HepG2 (cell line): ENCODE results near the gene MAP3K3. TPM values are rescaled to one million over a fixed set of nuclear protein-coding genes. Genes with fewer than 3 reads are reported as not detected.
A peak's percentile ranks its signal among the peaks of the same experiment; 100 is the strongest.

ENCODE experiments used
- CAMTA2 ChIP-seq: sonication (generic); formaldehyde crosslinking; IDR thresholded peaks from 2 replicates; pipeline ENCODE4 v1.4.0; 2020; ENCODE audit warnings: mild to moderate bottlenecking, missing genetic modification reagents, borderline replicate concordance
- DPF2 ChIP-seq: sonication (generic); formaldehyde crosslinking; IDR thresholded peaks from 2 replicates; pipeline ENCODE4 v1.4.0; 2020; ENCODE audit warnings: mild to moderate bottlenecking, low read depth, missing genetic modification reagents, borderline replicate concordance
- FOXK1 ChIP-seq: sonication (generic); formaldehyde crosslinking; IDR thresholded peaks from 2 replicates; pipeline ENCODE4 v1.4.0; 2020; ENCODE audit warnings: low read depth, missing genetic modification reagents, borderline replicate concordance
- GABPA ChIP-seq, 2 experiments: IDR thresholded peaks; 2 replicates each; pipeline ENCODE4 v1.6.1; 2011 to 2016; ENCODE audit warnings: low read depth in 2 of 2, low read length in 1 of 2, missing biosample characterization in 1 of 2, missing genetic modification characterization in 1 of 2
- HNRNPH1 ChIP-seq: fragments of 200-400 bp; formaldehyde crosslinking; optimal IDR thresholded peaks from 2 replicates; pipeline ENCODE3; 2017; ENCODE audit warnings: mild to moderate bottlenecking, low read depth, low read length
- JUN ChIP-seq: sonication (generic); formaldehyde crosslinking; IDR thresholded peaks from 2 replicates; pipeline ENCODE4 v1.4.0; 2020; ENCODE audit warnings: mild to moderate bottlenecking, missing genetic modification reagents
- NFKB2 ChIP-seq: sonication (generic); formaldehyde crosslinking; IDR thresholded peaks from 2 replicates; pipeline ENCODE4 v1.4.0; 2020; ENCODE audit warnings: missing genetic modification reagents, borderline replicate concordance
- NR2F1 ChIP-seq, 2 experiments: fragments of 450-650 bp in 1 of 2; formaldehyde crosslinking in 1 of 2; IDR thresholded peaks; 2 replicates each; pipeline versions ENCODE4 v1.5.0 to v1.6.1; 2016 to 2020; ENCODE audit warnings: mild to moderate bottlenecking in 1 of 2, missing compliant biosample characterization in 1 of 2, missing genetic modification reagents in 1 of 2, moderate library complexity in 1 of 2
- RFXAP ChIP-seq: sonication (generic); formaldehyde crosslinking; IDR thresholded peaks from 2 replicates; pipeline ENCODE4 v1.4.0; 2020; ENCODE audit warnings: missing genetic modification reagents, borderline replicate concordance
- SMARCE1 ChIP-seq: fragments of 450-650 bp; IDR thresholded peaks from 2 replicates; pipeline ENCODE4 v1.6.1; 2017; ENCODE audit warnings: borderline replicate concordance
- ZMYM4 ChIP-seq: sonication (generic); formaldehyde crosslinking; IDR thresholded peaks from 2 replicates; pipeline ENCODE4 v1.8.1; 2023; ENCODE audit warnings: mild to moderate bottlenecking, missing genetic modification reagents
- ZNF274 ChIP-seq: sonication (generic); formaldehyde crosslinking; IDR thresholded peaks from 2 replicates; pipeline ENCODE4 v1.5.1; 2020; ENCODE audit warnings: mild to moderate bottlenecking, missing genetic modification reagents
- ZNF33B ChIP-seq: sonication (generic); formaldehyde crosslinking; IDR thresholded peaks from 2 replicates; pipeline ENCODE4 v1.5.1; 2020; ENCODE audit warnings: mild to moderate bottlenecking, missing genetic modification reagents
- ZSCAN29 ChIP-seq: sonication (generic); formaldehyde crosslinking; conservative IDR thresholded peaks from 2 replicates; pipeline ENCODE4 v1.4.0; 2020; ENCODE audit warnings: mild to moderate bottlenecking, missing genetic modification reagents
- polyA plus RNA-seq, 8 experiments: library from polyadenylated mRNA; depleted of rRNA in 3 of 8; stranded (reverse) in 7 of 8; unstranded in 1 of 8; fragments of >200 nt; fragmentation: Illumina TruSeq in 4 of 8; extraction: Trizol in 4 of 8; gene quantifications; 2 replicates each; pipeline versions ENCODE4 v1.2.1 to v1.2.3, GENCODE V29; 2011 to 2016; ENCODE audit warnings: low read depth in 4 of 8, missing spikeins in 1 of 8, mixed read lengths in 1 of 8; ENCODE audit not compliant: insufficient read depth in 1 of 8
- total RNA-seq, 5 experiments: library from RNA; depleted of rRNA; stranded (reverse); fragments of >200 nt; fragmentation: Illumina TruSeq; extraction: Trizol; gene quantifications; 2 replicates each; pipeline ENCODE4 v1.2.3, GENCODE V29; 2016; ENCODE audit warnings: low read depth in 1 of 5
- TF ChIP-seq, protein P1 (sequence below): sonication (generic); formaldehyde crosslinking; IDR thresholded peaks from 2 replicates; pipeline ENCODE4 v1.5.0; 2020; ENCODE audit warnings: mild to moderate bottlenecking, missing genetic modification reagents, borderline replicate concordance
- TF ChIP-seq, protein P2 (sequence below): sonication (generic); formaldehyde crosslinking; IDR thresholded peaks from 2 replicates; pipeline ENCODE4 v1.5.0; 2020; ENCODE audit warnings: missing genetic modification reagents, mild to moderate bottlenecking, borderline replicate concordance
- TF ChIP-seq, protein P3 (sequence below): IDR thresholded peaks from 2 replicates; pipeline ENCODE4 v1.6.1; 2016; ENCODE audit warnings: low read depth

Gene MAP3K3
- total and polyA plus RNA-seq, 2 of the 13 experiments (the other 11 are each of a cell fraction or from before 2014, with no cell fraction given) = 17.7 to 21.8 TPM

DNA sequence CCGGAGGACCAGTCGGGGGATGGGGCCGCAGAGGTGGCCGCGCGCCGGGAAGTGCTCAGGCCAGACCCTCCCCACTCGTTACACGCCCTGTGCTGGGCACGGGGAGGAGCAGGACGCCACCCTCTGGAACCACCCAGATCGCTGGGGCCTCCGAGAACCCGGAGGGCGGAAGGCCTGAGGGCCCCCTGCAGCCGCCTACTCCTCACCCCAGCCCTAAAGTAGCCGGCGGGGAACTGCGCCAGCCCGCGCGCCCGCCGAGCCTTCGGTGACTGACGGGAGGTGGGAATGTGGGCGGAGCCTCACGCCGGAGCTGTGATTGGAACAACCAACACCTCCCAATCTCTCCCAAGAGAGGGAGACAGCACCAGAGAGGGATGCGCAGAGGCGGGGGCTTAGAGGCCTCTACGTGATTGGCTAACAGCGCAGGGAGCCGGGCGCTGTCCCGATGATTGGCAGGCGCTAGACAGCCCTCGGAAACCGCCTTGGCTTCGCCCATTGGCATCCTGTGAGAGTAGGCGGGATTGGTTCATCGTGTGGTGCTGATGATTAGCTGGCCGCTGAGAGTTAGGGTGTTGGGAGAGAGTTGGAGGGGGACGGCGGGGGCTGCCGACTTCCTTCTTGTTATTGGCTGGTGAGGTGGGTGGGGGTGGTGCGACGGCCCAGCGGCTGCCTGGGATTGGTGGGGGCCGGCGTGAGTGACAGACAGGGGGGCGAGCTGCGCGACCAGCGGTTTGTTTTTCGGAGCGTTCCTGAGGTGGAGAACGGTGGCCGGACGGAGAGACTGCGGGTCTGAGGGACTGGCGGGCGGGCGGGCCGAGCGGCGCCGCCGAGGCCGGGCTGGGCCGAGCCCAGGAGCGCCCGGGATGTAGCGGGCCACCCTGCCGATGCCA lies at the start of gene MAP3K3 (continued):
- TF ChIP-seq, protein P1, sequence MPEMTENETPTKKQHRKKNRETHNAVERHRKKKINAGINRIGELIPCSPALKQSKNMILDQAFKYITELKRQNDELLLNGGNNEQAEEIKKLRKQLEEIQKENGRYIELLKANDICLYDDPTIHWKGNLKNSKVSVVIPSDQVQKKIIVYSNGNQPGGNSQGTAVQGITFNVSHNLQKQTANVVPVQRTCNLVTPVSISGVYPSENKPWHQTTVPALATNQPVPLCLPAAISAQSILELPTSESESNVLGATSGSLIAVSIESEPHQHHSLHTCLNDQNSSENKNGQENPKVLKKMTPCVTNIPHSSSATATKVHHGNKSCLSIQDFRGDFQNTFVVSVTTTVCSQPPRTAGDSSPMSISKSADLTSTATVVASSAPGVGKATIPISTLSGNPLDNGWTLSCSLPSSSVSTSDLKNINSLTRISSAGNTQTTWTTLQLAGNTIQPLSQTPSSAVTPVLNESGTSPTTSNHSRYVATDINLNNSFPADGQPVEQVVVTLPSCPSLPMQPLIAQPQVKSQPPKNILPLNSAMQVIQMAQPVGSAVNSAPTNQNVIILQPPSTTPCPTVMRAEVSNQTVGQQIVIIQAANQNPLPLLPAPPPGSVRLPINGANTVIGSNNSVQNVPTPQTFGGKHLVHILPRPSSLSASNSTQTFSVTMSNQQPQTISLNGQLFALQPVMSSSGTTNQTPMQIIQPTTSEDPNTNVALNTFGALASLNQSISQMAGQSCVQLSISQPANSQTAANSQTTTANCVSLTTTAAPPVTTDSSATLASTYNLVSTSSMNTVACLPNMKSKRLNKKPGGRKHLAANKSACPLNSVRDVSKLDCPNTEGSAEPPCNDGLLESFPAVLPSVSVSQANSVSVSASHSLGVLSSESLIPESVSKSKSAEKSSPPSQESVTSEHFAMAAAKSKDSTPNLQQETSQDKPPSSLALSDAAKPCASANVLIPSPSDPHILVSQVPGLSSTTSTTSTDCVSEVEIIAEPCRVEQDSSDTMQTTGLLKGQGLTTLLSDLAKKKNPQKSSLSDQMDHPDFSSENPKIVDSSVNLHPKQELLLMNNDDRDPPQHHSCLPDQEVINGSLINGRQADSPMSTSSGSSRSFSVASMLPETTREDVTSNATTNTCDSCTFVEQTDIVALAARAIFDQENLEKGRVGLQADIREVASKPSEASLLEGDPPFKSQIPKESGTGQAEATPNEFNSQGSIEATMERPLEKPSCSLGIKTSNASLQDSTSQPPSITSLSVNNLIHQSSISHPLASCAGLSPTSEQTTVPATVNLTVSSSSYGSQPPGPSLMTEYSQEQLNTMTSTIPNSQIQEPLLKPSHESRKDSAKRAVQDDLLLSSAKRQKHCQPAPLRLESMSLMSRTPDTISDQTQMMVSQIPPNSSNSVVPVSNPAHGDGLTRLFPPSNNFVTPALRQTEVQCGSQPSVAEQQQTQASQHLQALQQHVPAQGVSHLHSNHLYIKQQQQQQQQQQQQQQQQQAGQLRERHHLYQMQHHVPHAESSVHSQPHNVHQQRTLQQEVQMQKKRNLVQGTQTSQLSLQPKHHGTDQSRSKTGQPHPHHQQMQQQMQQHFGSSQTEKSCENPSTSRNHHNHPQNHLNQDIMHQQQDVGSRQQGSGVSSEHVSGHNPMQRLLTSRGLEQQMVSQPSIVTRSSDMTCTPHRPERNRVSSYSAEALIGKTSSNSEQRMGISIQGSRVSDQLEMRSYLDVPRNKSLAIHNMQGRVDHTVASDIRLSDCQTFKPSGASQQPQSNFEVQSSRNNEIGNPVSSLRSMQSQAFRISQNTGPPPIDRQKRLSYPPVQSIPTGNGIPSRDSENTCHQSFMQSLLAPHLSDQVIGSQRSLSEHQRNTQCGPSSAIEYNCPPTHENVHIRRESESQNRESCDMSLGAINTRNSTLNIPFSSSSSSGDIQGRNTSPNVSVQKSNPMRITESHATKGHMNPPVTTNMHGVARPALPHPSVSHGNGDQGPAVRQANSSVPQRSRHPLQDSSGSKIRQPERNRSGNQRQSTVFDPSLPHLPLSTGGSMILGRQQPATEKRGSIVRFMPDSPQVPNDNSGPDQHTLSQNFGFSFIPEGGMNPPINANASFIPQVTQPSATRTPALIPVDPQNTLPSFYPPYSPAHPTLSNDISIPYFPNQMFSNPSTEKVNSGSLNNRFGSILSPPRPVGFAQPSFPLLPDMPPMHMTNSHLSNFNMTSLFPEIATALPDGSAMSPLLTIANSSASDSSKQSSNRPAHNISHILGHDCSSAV (CRISPR knock-in tag) = no peak
- TF ChIP-seq GABPA (IDR thresholded peaks at IDR 0.05; ENCODE audit: low read depth, low read length) (peak; percentile 20; the same call in 1 of the 2 replicates), GABPA (CRISPR knock-in tag; IDR thresholded peaks at IDR 0.05; ENCODE audit: low read depth) (peak; percentile 60), ZNF274 (CRISPR knock-in tag) (peak; percentile 94), ZNF33B (CRISPR knock-in tag) (peak; percentile 88), DPF2 (CRISPR knock-in tag) (0 out of 2 replicates have a peak, but pooled peaks have one; percentile 41), JUN (CRISPR knock-in tag) (no peak; the same call in 1 of the 2 replicates), ZSCAN29 (CRISPR knock-in tag) (peak; percentile 87), HNRNPH1 (no peak), RFXAP (CRISPR knock-in tag) (peak; percentile 25; the same call in 1 of the 2 replicates), SMARCE1 (no peak), CAMTA2 (CRISPR knock-in tag) (peak; percentile 77; the same call in 1 of the 2 replicates), ZMYM4 (CRISPR knock-in tag) (peak; percentile 78), NFKB2 (CRISPR knock-in tag) (no peak; the same call in none of the 2 replicates), NR2F1 (CRISPR knock-in tag; IDR thresholded peaks at IDR 0.05) (no peak), FOXK1 (CRISPR knock-in tag) (0 out of 2 replicates have a peak, but pooled peaks have one; percentile 30)
- TF ChIP-seq, protein P2, sequence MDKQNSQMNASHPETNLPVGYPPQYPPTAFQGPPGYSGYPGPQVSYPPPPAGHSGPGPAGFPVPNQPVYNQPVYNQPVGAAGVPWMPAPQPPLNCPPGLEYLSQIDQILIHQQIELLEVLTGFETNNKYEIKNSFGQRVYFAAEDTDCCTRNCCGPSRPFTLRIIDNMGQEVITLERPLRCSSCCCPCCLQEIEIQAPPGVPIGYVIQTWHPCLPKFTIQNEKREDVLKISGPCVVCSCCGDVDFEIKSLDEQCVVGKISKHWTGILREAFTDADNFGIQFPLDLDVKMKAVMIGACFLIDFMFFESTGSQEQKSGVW (CRISPR knock-in tag) = no peak
- TF ChIP-seq, protein P3, sequence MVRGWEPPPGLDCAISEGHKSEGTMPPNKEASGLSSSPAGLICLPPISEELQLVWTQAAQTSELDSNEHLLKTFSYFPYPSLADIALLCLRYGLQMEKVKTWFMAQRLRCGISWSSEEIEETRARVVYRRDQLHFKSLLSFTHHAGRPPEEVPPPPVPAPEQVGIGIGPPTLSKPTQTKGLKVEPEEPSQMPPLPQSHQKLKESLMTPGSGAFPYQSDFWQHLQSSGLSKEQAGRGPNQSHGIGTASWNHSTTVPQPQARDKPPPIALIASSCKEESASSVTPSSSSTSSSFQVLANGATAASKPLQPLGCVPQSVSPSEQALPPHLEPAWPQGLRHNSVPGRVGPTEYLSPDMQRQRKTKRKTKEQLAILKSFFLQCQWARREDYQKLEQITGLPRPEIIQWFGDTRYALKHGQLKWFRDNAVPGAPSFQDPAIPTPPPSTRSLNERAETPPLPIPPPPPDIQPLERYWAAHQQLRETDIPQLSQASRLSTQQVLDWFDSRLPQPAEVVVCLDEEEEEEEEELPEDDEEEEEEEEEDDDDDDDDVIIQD = peak; percentile 62; the same call in 1 of the 2 replicates
